Neural crest cell (in vitro differentiated cells): ENCODE results near the gene HECW1. TPM values are rescaled to one million over a fixed set of nuclear protein-coding genes. Genes with fewer than 3 reads are reported as not detected.

Source experiments
- DNase-seq: peaks from one replicate; pipeline ENCODE4 v3.0.0; 2021; ENCODE audit warnings: low read depth, mixed read lengths, low spot score
- H3K27ac Mint-ChIP-seq: one replicate; pipeline ENCODE4 v1.8.0; 2021; ENCODE audit warnings: mild to moderate bottlenecking, mixed read lengths; ENCODE audit not compliant: unreplicated experiment
- H3K27me3 Mint-ChIP-seq: 2 replicates; pipeline ENCODE4 v1.8.0; 2021; ENCODE audit warnings: low read depth, mild to moderate bottlenecking, mixed read lengths
- H3K36me3 Mint-ChIP-seq: 2 replicates; pipeline ENCODE4 v1.8.0; 2021; ENCODE audit warnings: low read depth, mild to moderate bottlenecking, mixed read lengths
- H3K4me1 Mint-ChIP-seq: 2 replicates; pipeline ENCODE4 v1.8.0; 2021; ENCODE audit warnings: mixed read lengths
- H3K4me3 Mint-ChIP-seq: one replicate; pipeline ENCODE4 v1.8.0; 2021; ENCODE audit warnings: mild to moderate bottlenecking, mixed read lengths
- H3K9me3 Mint-ChIP-seq: 2 replicates; pipeline ENCODE4 v1.8.0; 2021; ENCODE audit warnings: mixed read lengths
- total RNA-seq: library from RNA; stranded (reverse); gene quantifications from 2 replicates; pipeline ENCODE4 v1.2.1, GENCODE V29; 2021
- TF ChIP-seq, protein P1 (sequence below): fragments of 200-600 bp; sonication (generic); conservative IDR thresholded peaks from 2 replicates; pipeline ENCODE4 v1.5.0; 2021; ENCODE audit warnings: antibody characterized with exemption, mild to moderate bottlenecking

The HECW1 gene
- total RNA-seq, 1 donor from 2014 or later: 3.6 TPM

DNA sequence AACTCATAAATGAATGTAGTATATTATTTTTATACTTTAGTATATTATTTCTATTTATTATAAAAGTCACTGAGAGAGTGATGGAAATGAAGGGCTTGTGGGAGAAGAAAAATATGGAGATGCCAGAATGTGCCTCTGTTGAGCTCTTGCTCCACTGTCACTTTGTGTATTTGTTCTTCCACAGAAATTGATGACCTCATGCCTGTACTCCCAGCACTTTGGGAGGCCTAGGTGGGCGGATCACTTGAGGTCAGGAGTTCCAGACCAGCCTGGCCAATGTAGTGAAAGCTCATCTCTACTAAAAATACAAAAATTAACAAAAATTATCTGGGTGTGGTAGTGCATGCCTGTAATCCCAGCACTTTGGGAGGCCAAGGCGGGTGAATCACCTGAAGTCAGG lies 394.0 kb downstream of the HECW1 start:
- Mint-ChIP-seq H3K4me1 (peaks cover 14% of the 10 kb centered on the region), H3K27me3 (no peaks in the 10 kb centered on the region), H3K4me3 (no peak overlapping the region), H3K36me3 (no peaks in the 10 kb centered on the region), H3K27ac (no peak overlapping the region), H3K9me3 (no peaks in the 10 kb centered on the region)
- TF ChIP-seq, protein P1, sequence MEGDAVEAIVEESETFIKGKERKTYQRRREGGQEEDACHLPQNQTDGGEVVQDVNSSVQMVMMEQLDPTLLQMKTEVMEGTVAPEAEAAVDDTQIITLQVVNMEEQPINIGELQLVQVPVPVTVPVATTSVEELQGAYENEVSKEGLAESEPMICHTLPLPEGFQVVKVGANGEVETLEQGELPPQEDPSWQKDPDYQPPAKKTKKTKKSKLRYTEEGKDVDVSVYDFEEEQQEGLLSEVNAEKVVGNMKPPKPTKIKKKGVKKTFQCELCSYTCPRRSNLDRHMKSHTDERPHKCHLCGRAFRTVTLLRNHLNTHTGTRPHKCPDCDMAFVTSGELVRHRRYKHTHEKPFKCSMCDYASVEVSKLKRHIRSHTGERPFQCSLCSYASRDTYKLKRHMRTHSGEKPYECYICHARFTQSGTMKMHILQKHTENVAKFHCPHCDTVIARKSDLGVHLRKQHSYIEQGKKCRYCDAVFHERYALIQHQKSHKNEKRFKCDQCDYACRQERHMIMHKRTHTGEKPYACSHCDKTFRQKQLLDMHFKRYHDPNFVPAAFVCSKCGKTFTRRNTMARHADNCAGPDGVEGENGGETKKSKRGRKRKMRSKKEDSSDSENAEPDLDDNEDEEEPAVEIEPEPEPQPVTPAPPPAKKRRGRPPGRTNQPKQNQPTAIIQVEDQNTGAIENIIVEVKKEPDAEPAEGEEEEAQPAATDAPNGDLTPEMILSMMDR: no peak
- DNase-seq: no peak

DNA sequence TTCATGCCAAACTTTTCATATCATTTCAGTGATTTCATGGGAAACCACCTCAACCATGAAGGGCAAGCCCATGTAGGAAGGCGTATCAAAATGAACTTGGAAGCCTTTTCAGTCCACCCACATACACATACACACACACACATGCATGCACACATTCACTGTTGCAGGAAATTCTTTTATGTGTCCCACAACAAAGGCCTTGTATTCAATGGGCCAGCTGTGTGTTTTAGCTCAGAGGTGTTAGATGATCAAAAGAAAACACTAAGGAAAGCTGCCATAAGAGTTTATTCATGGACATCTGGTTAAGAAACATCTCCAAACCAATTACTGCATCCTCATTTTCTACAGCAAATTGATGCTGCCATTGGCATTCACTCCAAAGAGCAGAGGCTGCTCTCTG lies 396.0 kb downstream of the HECW1 start:
- TF ChIP-seq, protein P1: no peak
- Mint-ChIP-seq H3K4me3 (no peak overlapping the region), H3K27me3 (no peaks in the 10 kb centered on the region), H3K9me3 (no peaks in the 10 kb centered on the region), H3K4me1 (peaks cover 21% of the 10 kb centered on the region), H3K36me3 (no peaks in the 10 kb centered on the region), H3K27ac (no peak overlapping the region)
- no peak for DNase-seq

DNA sequence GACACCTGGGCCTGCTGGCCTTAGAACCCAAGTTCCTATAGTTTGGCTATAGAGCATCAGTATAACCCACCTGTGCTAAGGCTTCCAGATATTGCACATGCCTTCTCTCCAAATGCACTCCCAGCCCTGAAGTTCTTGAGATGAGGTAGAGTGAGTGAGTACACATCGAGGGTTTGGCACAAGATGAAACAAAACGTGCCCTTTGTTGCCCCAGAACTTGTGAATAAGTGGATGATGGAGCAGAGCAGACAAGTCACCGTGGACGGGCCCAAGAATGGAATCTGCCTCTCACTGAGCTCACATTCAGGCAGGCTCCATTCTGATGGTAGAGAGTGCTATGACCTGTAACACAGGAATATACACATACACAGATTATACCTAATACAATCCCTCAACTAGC lies 397.5 kb downstream of the HECW1 start:
- H3K27me3 Mint-ChIP-seq: peaks cover 2% of the 10 kb centered on the region
- no peak overlapping the region for H3K27ac Mint-ChIP-seq
- H3K9me3 Mint-ChIP-seq: no peaks in the 10 kb centered on the region
- peaks cover 27% of the 10 kb centered on the region for H3K4me1 Mint-ChIP-seq
- no peak for DNase-seq
- H3K4me3 Mint-ChIP-seq: no peak overlapping the region
- TF ChIP-seq, protein P1: no peak
- no peaks in the 10 kb centered on the region for H3K36me3 Mint-ChIP-seq

DNA sequence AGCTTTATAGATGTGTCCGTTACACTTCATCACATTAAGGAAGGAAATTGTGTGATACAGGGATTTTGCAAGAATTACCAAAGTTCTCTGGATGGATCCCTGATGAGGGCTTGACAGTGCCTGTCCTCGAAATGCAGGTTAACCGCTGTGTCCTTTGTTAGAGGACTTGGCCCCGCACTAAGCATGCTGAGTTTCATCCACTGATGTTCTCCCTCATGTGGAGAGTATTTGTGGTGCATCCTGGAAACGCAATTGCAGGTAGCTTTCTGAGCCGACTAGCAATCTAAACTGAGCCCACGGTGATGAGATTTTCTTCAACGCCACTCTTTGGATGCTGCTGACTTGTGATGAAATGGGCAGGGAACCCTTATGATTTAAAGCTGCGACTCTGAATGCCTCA lies 398.6 kb downstream of the HECW1 start:
- peaks cover 27% of the 10 kb centered on the region for H3K4me1 Mint-ChIP-seq
- no peak for DNase-seq
- H3K27ac Mint-ChIP-seq: no peak overlapping the region
- H3K9me3 Mint-ChIP-seq: no peaks in the 10 kb centered on the region
- no peak overlapping the region for H3K4me3 Mint-ChIP-seq
- H3K27me3 Mint-ChIP-seq: peaks cover 5% of the 10 kb centered on the region
- TF ChIP-seq, protein P1: peak; percentile 30
- H3K36me3 Mint-ChIP-seq: no peaks in the 10 kb centered on the region

DNA sequence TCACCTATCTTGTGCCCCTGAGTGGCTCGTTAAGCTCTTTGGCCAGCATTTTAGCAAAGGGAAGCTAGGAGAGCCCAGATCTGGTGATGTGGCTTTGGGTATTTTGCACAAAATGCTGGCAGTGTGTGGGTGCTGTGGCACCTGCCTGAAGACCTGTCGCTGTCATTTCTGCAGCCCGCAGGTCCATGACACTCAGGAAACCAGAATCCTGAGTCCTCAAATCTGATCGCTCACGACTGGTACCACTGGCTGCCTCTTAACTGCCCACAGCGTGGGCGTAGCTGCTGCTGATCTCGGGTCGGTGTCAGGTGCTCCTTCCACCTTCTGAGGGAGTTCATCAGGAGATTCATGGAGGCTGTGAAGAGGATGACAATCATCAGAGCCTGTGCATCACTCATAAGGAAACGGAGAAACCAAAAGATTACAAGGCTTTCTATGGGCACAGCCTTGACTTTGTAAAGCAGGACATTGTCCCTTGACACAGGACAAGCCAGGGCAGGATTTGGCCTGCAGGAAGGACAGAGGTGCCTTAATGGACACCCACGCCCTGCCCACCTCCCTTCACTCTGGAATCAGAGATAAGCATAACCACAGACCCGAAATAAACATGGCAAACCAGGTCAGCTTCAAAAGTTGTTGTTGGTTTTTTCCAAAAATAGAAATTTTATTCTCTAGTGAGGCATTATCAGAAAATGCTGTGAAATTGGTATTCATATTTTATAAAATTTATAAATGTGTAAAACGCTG lies 399.5 kb downstream of the HECW1 start:
- no peaks in the 10 kb centered on the region for H3K9me3 Mint-ChIP-seq
- no peak overlapping the region for H3K4me3 Mint-ChIP-seq
- no peaks in the 10 kb centered on the region for H3K36me3 Mint-ChIP-seq
- DNase-seq: no peak
- H3K27me3 Mint-ChIP-seq: peaks cover 5% of the 10 kb centered on the region
- TF ChIP-seq, protein P1: no peak
- no peak overlapping the region for H3K27ac Mint-ChIP-seq
- H3K4me1 Mint-ChIP-seq: peaks cover 27% of the 10 kb centered on the region
